WTC11 (cell line): ENCODE results near the gene FBXW9. TPM values are rescaled to one million over a fixed set of nuclear protein-coding genes. Genes with fewer than 3 reads are reported as not detected.
"Not testable (repeated sequence)": the region's sequence is repeated elsewhere in the genome, so short reads cannot be mapped to it uniquely, and the experiment has no call there.

ENCODE experiments used
- ATAC-seq: fragments of 200-7000 bp; cut with Tn5 transposase; 2 replicates; pipeline ENCODE4 v1.10.0; 2021; ENCODE audit warnings: mild to moderate bottlenecking, moderate library complexity
- CTCF ChIA-PET: fragments of 300-600 bp; sonication (Branson Sonifier 250); formaldehyde crosslinking; loops from one replicate; lab custom pipeline; 2021; ENCODE audit warnings: antibody characterized with exemption; lab: Charles Lee
- POLR2A ChIA-PET: fragments of 350-600 bp; sonication (Branson Sonifier 250); formaldehyde crosslinking; loops from one replicate; lab custom pipeline; 2021; ENCODE audit warnings: antibody characterized with exemption; lab: Charles Lee
- DNase-seq: peaks from one replicate; pipeline ENCODE4 v3.0.0; 2021; ENCODE audit warnings: low spot score
- H3K27ac Mint-ChIP-seq: 2 replicates; pipeline ENCODE4 v1.8.0; 2021; ENCODE audit warnings: mixed read lengths
- H3K27me3 Mint-ChIP-seq: 2 replicates; pipeline ENCODE4 v1.8.0; 2021; ENCODE audit warnings: low read depth, mild to moderate bottlenecking, moderate library complexity, mixed read lengths
- H3K36me3 Mint-ChIP-seq: 2 replicates; pipeline ENCODE4 v1.8.0; 2021; ENCODE audit warnings: mixed read lengths
- H3K4me1 Mint-ChIP-seq: 2 replicates; pipeline ENCODE4 v1.8.0; 2022; ENCODE audit warnings: mixed read lengths
- H3K4me3 Mint-ChIP-seq: 2 replicates; pipeline ENCODE4 v1.8.0; 2021; ENCODE audit warnings: mild to moderate bottlenecking, moderate library complexity, mixed read lengths
- H3K9me3 Mint-ChIP-seq: 2 replicates; pipeline ENCODE4 v1.8.0; 2021; ENCODE audit warnings: mixed read lengths
- CREM ChIP-seq: sonication (generic); formaldehyde crosslinking; IDR thresholded peaks from 2 replicates; pipeline ENCODE4 v1.8.1; 2022; ENCODE audit warnings: mild to moderate bottlenecking, missing genetic modification reagents, moderate library complexity
- ELF4 ChIP-seq: sonication (generic); formaldehyde crosslinking; IDR thresholded peaks from 2 replicates; pipeline ENCODE4 v1.8.1; 2022; ENCODE audit warnings: low read depth, mild to moderate bottlenecking, moderate library complexity, missing genetic modification reagents
- ETV6 ChIP-seq: sonication (generic); formaldehyde crosslinking; IDR thresholded peaks from 2 replicates; pipeline ENCODE4 v1.8.1; 2022; ENCODE audit warnings: mild to moderate bottlenecking, missing genetic modification reagents
- FOXP1 ChIP-seq: sonication (generic); formaldehyde crosslinking; IDR thresholded peaks from 2 replicates; pipeline ENCODE4 v1.8.0; 2022; ENCODE audit warnings: missing genetic modification reagents, mild to moderate bottlenecking, moderate library complexity, borderline replicate concordance
- KAT7 ChIP-seq: sonication (generic); formaldehyde crosslinking; IDR thresholded peaks from 2 replicates; pipeline ENCODE4 v1.8.1; 2023; ENCODE audit warnings: missing genetic modification reagents, mild to moderate bottlenecking, borderline replicate concordance
- ZNF121 ChIP-seq: sonication (generic); formaldehyde crosslinking; IDR thresholded peaks from 2 replicates; pipeline ENCODE4 v1.8.0; 2023; ENCODE audit warnings: missing genetic modification reagents
- total RNA-seq: library from RNA; stranded (reverse); gene quantifications from 3 replicates; pipeline ENCODE4 v1.2.3, GENCODE V29; 2021
- TF ChIP-seq, protein P1 (sequence below): sonication (generic); formaldehyde crosslinking; IDR thresholded peaks from 2 replicates; pipeline ENCODE4 v1.8.0; 2023; ENCODE audit warnings: mild to moderate bottlenecking, missing genetic modification reagents
- TF ChIP-seq, protein P2 (sequence below): sonication (generic); formaldehyde crosslinking; conservative IDR thresholded peaks from 2 replicates; pipeline ENCODE4 v1.8.1; 2022; ENCODE audit warnings: mild to moderate bottlenecking, missing genetic modification reagents
- TF ChIP-seq, protein P3 (sequence below): fragments of 250-450 bp; sonication (Bioruptor Pico); IDR thresholded peaks from 2 replicates; pipeline ENCODE4 v2.1.2; 2022; ENCODE audit warnings: mild to moderate bottlenecking, moderate library complexity
- TF ChIP-seq, protein P4 (sequence below): sonication (generic); formaldehyde crosslinking; IDR thresholded peaks from 2 replicates; pipeline ENCODE4 v1.8.1; 2022; ENCODE audit warnings: low read depth, missing genetic modification reagents, borderline replicate concordance
- TF ChIP-seq, protein P5 (sequence below): fragments of 200-600 bp; IDR thresholded peaks from 2 replicates; pipeline ENCODE4 v1.8.0; 2022; ENCODE audit warnings: antibody characterized with exemption

Gene FBXW9
- total RNA-seq, 1 experiment from 2014 or later, result 15.2 TPM

DNA sequence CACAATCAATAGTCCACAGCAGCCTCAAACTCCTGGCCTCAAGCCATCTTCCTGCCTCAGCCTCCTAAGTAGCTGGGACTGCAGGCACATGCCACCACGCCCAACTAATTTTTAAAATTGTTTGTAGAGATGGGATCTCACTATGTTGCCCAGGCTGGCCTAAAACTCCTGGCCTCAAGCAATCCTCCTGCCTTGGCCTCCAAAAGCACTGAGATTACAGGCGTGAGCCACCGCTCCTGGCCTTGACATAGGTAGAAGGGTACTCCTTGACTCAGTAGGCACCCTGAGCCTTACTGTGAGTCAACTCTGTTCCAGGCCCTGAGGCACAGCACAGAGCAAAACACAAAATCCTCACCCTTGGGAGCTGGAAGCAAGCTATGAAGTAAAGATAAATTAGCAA, 19.5 kb upstream of the FBXW9 start:
- Mint-ChIP-seq H3K36me3 (peaks cover 51% of the 10 kb centered on the region), H3K4me3 (no peak overlapping the region), H3K27me3 (no peaks in the 10 kb centered on the region), H3K4me1 (peaks cover 6% of the 10 kb centered on the region)
- TF ChIP-seq CREM (CRISPR knock-in tag) (no peak), ZNF121 (CRISPR knock-in tag) (peak; percentile 79; the same call in 1 of the 2 replicates)
- TF ChIP-seq, all 79 proteins: peak for 1
- no peak overlapping the region for H3K27ac Mint-ChIP-seq
- DNase-seq, result no peak
- no peaks in the 10 kb centered on the region for H3K9me3 Mint-ChIP-seq
- no peak for ATAC-seq
- ChIA-PET POLR2A (no interaction called here), CTCF (interaction anchor here (0.9 to 3.1 kb wide), 3 partner anchors 42 to 132 kb away, joined by 3 to 17 read pairs (median 6); no protein-coding TSS in a partner anchor)

DNA sequence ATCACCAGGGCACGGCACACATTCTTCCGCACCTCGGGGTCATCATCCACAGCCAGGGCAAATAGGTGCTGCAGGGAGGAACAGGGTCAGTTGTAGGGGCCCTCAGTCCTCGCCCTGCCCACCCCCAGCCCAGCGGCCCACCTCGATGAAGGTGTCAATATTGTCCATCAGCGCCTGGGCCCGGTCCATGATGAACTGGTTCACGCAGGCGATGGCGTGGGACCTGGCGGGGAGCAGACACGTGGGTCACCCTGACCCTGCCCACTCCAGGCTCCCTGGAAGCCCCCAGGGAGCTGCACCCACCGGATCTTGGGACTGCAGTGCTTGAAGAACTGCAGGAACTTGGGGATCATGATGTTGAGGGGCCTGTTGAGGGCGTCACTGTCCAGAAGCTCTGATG, 18.7 kb upstream of the FBXW9 start:
- Mint-ChIP-seq H3K27me3 (no peaks in the 10 kb centered on the region), H3K27ac (no peak overlapping the region), H3K36me3 (peaks cover 54% of the 10 kb centered on the region), H3K9me3 (no peaks in the 10 kb centered on the region), H3K4me3 (no peak overlapping the region), H3K4me1 (no peaks in the 10 kb centered on the region)
- ATAC-seq, result no peak
- ChIA-PET POLR2A (no interaction called here), CTCF (interaction anchor here (3.1 kb wide), 1 partner anchor 46 kb away, joined by 17 read pairs; no protein-coding TSS in a partner anchor)
- no peak for DNase-seq
- TF ChIP-seq ZNF121 (CRISPR knock-in tag) (no peak), KAT7 (no peak), FOXP1 (no peak), ELF4 (CRISPR knock-in tag) (no peak), ETV6 (no peak)
- TF ChIP-seq, protein P1, sequence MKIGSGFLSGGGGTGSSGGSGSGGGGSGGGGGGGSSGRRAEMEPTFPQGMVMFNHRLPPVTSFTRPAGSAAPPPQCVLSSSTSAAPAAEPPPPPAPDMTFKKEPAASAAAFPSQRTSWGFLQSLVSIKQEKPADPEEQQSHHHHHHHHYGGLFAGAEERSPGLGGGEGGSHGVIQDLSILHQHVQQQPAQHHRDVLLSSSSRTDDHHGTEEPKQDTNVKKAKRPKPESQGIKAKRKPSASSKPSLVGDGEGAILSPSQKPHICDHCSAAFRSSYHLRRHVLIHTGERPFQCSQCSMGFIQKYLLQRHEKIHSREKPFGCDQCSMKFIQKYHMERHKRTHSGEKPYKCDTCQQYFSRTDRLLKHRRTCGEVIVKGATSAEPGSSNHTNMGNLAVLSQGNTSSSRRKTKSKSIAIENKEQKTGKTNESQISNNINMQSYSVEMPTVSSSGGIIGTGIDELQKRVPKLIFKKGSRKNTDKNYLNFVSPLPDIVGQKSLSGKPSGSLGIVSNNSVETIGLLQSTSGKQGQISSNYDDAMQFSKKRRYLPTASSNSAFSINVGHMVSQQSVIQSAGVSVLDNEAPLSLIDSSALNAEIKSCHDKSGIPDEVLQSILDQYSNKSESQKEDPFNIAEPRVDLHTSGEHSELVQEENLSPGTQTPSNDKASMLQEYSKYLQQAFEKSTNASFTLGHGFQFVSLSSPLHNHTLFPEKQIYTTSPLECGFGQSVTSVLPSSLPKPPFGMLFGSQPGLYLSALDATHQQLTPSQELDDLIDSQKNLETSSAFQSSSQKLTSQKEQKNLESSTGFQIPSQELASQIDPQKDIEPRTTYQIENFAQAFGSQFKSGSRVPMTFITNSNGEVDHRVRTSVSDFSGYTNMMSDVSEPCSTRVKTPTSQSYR (CRISPR knock-in tag), result no peak
- TF ChIP-seq, protein P2, sequence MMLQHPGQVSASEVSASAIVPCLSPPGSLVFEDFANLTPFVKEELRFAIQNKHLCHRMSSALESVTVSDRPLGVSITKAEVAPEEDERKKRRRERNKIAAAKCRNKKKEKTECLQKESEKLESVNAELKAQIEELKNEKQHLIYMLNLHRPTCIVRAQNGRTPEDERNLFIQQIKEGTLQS, result no peak
- TF ChIP-seq, protein P3, sequence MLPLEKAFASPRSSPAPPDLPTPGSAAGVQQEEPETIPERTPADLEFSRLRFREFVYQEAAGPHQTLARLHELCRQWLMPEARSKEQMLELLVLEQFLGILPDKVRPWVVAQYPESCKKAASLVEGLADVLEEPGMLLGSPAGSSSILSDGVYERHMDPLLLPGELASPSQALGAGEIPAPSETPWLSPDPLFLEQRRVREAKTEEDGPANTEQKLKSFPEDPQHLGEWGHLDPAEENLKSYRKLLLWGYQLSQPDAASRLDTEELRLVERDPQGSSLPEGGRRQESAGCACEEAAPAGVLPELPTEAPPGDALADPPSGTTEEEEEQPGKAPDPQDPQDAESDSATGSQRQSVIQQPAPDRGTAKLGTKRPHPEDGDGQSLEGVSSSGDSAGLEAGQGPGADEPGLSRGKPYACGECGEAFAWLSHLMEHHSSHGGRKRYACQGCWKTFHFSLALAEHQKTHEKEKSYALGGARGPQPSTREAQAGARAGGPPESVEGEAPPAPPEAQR (CRISPR knock-in tag), result no peak
- TF ChIP-seq, protein P4, sequence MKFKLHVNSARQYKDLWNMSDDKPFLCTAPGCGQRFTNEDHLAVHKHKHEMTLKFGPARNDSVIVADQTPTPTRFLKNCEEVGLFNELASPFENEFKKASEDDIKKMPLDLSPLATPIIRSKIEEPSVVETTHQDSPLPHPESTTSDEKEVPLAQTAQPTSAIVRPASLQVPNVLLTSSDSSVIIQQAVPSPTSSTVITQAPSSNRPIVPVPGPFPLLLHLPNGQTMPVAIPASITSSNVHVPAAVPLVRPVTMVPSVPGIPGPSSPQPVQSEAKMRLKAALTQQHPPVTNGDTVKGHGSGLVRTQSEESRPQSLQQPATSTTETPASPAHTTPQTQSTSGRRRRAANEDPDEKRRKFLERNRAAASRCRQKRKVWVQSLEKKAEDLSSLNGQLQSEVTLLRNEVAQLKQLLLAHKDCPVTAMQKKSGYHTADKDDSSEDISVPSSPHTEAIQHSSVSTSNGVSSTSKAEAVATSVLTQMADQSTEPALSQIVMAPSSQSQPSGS, result no peak

DNA sequence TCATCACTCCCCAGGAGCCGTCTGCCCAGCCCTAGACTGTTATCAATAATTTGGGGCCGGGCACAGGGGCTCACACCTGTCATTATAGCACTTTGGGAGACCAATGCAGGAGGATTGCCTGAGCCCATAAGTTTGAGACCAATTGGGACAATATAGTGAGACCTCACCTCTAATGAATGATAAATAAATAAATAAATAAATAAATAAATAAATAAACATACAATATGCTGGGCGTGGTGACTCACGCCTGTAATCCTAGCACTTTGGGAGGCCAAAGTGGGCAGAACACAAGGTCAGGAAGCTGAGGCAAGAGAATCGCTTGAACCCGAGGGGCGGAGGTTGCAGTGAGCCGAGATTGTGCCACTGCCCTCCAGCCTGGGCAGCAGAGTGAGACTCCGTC, 16.9 kb upstream of the FBXW9 start:
- H3K4me1 Mint-ChIP-seq, POLR2A ChIA-PET, H3K4me3 Mint-ChIP-seq, DNase-seq, H3K9me3 Mint-ChIP-seq, H3K27me3 Mint-ChIP-seq, ATAC-seq, H3K27ac Mint-ChIP-seq: not testable (repeated sequence)
- H3K36me3 Mint-ChIP-seq, result peaks cover 58% of the 10 kb centered on the region
- CTCF ChIA-PET, result interaction anchor here (1.0 to 1.4 kb wide), 2 partner anchors 45 to 83 kb away, joined by 3 to 6 read pairs; no protein-coding TSS in a partner anchor

DNA sequence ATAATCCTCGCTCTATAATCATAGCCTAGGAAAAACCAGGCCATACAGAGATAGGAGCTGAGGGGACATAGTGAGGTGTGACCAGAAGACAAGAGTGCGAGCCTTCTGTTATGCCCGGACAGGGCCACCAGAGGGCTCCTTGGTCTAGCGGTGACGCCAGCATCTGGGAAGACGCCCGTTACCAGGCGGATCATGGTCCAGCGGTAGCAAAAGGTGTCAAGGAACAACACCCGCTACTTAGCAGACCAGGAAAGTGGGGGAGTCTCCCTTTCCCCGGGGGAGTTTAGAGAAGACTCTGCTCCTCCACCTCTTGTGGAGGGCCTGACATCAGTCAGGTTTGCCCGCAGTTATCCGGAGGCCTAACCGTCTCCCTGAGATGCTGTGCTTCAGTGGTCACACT, 15.6 kb upstream of the FBXW9 start:
- H3K36me3 Mint-ChIP-seq, result peaks cover 59% of the 10 kb centered on the region
- not testable (repeated sequence) for H3K27ac Mint-ChIP-seq, H3K9me3 Mint-ChIP-seq

More for the DNA sequence above, 15.6 kb upstream of the FBXW9 start:
- TF ChIP-seq, protein P5, sequence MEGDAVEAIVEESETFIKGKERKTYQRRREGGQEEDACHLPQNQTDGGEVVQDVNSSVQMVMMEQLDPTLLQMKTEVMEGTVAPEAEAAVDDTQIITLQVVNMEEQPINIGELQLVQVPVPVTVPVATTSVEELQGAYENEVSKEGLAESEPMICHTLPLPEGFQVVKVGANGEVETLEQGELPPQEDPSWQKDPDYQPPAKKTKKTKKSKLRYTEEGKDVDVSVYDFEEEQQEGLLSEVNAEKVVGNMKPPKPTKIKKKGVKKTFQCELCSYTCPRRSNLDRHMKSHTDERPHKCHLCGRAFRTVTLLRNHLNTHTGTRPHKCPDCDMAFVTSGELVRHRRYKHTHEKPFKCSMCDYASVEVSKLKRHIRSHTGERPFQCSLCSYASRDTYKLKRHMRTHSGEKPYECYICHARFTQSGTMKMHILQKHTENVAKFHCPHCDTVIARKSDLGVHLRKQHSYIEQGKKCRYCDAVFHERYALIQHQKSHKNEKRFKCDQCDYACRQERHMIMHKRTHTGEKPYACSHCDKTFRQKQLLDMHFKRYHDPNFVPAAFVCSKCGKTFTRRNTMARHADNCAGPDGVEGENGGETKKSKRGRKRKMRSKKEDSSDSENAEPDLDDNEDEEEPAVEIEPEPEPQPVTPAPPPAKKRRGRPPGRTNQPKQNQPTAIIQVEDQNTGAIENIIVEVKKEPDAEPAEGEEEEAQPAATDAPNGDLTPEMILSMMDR, result 0 out of 2 replicates have a peak, but pooled peaks have one; percentile 36
- POLR2A ChIA-PET, result interaction anchor here (0.7 kb wide), 1 partner anchor 25 kb away, joined by 4 read pairs; the partner anchor contains the start of gene GET3
- H3K4me1 Mint-ChIP-seq, ATAC-seq, CTCF ChIA-PET, H3K4me3 Mint-ChIP-seq, H3K27me3 Mint-ChIP-seq: not testable (repeated sequence)
- peak; percentile 62 for DNase-seq
